Measurements from ENCODE around the gene CENPS. TPM values are rescaled to one million over a fixed set of nuclear protein-coding genes. Genes with fewer than 3 reads are reported as not detected.

CENPS gene
- total and polyA plus RNA-seq, 2 of the 13 experiments (the other 11 are each of a cell fraction or from before 2014, with no cell fraction given), result 3.3 to 22.0 TPM

DNA sequence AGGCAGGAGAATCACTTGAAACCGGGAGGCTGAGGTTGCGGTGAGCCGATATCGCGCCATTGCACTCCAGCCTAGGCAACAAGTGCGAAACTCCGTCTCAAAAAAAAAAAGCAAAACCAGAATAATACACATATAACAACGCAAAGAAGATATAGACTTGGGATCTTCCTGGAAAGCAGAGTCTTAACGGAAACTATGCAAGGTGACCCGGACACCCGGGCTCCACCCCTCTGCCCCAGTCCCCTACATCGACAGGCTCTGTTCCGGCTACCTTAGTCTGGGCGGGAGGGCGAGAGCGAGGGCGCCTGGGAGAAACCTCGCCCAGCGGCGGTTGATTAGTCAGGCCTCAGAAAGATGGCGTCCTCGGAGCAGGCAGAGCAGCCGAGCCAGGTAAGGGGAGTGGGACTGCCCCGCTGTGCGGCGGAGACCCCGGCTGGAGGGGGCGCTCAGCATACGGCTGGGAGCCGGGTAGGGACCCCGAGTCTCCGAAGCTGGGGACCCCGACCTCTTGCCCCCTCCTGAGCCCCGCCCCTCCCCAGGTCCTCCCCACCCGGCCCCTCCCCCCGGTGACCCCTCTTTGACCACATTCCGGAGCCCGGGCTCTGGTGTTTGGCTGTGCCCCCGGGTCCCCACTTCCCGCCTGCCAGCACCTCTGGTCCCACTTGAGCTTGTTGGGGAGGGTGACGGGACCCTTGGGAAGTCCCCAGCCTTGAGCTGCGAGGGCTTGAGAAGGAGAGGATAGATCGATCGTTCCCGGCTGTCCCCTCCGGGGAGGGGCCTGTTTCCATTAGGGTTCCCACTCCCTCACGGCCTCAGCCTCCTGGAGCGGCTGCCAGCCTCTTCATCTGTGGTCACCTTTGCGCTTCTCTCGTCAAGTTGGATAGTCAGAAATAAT is 44.6 kb downstream of the CENPS start, which contains the start of gene PEX14 (continued):
- TF ChIP-seq, protein P1, sequence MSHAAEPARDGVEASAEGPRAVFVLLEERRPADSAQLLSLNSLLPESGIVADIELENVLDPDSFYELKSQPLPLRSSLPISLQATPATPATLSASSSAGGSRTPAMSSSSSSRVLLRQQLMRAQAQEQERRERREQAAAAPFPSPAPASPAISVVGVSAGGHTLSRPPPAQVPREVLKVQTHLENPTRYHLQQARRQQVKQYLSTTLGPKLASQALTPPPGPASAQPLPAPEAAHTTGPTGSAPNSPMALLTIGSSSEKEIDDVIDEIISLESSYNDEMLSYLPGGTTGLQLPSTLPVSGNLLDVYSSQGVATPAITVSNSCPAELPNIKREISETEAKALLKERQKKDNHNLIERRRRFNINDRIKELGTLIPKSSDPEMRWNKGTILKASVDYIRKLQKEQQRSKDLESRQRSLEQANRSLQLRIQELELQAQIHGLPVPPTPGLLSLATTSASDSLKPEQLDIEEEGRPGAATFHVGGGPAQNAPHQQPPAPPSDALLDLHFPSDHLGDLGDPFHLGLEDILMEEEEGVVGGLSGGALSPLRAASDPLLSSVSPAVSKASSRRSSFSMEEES (CRISPR knock-in tag; IDR thresholded peaks at IDR 0.05), result peak; percentile 77
- TF ChIP-seq, protein P2, sequence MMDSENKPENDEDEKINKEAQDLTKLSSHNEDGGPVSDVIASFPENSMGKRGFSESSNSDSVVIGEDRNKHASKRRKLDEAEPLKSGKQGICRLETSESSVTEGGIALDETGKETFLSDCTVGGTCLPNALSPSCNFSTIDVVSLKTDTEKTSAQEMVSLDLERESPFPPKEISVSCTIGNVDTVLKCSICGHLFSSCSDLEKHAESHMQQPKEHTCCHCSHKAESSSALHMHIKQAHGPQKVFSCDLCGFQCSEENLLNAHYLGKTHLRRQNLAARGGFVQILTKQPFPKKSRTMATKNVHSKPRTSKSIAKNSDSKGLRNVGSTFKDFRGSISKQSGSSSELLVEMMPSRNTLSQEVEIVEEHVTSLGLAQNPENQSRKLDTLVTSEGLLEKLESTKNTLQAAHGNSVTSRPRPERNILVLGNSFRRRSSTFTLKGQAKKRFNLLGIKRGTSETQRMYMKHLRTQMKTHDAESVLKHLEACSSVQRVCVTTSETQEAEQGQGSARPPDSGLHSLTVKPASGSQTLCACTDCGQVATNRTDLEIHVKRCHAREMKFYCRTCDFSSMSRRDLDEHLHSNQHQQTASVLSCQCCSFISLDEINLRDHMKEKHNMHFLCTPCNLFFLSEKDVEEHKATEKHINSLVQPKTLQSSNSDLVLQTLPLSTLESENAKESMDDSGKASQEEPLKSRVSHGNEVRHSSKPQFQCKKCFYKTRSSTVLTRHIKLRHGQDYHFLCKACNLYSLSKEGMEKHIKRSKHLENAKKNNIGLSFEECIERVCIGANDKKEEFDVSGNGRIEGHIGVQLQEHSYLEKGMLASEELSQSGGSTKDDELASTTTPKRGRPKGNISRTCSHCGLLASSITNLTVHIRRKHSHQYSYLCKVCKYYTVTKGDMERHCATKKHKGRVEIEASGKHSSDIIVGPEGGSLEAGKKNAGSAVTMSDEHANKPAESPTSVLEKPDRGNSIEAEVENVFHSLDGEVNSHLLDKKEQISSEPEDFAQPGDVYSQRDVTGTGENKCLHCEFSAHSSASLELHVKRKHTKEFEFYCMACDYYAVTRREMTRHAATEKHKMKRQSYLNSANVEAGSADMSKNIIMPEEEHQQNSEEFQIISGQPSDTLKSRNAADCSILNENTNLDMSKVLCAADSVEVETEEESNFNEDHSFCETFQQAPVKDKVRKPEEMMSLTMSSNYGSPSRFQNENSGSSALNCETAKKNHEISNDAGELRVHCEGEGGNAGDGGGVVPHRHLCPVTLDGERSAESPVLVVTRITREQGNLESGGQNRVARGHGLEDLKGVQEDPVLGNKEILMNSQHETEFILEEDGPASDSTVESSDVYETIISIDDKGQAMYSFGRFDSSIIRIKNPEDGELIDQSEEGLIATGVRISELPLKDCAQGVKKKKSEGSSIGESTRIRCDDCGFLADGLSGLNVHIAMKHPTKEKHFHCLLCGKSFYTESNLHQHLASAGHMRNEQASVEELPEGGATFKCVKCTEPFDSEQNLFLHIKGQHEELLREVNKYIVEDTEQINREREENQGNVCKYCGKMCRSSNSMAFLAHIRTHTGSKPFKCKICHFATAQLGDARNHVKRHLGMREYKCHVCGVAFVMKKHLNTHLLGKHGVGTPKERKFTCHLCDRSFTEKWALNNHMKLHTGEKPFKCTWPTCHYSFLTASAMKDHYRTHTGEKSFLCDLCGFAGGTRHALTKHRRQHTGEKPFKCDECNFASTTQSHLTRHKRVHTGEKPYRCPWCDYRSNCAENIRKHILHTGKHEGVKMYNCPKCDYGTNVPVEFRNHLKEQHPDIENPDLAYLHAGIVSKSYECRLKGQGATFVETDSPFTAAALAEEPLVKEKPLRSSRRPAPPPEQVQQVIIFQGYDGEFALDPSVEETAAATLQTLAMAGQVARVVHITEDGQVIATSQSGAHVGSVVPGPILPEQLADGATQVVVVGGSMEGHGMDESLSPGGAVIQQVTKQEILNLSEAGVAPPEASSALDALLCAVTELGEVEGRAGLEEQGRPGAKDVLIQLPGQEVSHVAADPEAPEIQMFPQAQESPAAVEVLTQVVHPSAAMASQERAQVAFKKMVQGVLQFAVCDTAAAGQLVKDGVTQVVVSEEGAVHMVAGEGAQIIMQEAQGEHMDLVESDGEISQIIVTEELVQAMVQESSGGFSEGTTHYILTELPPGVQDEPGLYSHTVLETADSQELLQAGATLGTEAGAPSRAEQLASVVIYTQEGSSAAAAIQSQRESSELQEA (CRISPR knock-in tag; IDR thresholded peaks at IDR 0.05; ENCODE audit: not compliant biosample characterization), result no peak
- TF ChIP-seq ZFYVE20 (CRISPR knock-in tag; IDR thresholded peaks at IDR 0.05; ENCODE audit: borderline replicate concordance, low read depth) (no peak), HCFC1 (IDR thresholded peaks at IDR 0.05; ENCODE audit: low read depth, low read length) (peak; percentile 78), ZNF766 (CRISPR knock-in tag; IDR thresholded peaks at IDR 0.05; ENCODE audit: borderline replicate concordance) (peak; percentile 86; the same call in 1 of the 2 replicates), PAWR (CRISPR knock-in tag; IDR thresholded peaks at IDR 0.05; ENCODE audit: borderline replicate concordance) (no peak), ZNF75D (CRISPR knock-in tag; IDR thresholded peaks at IDR 0.05; ENCODE audit: borderline replicate concordance) (no peak), ARHGAP35 (CRISPR knock-in tag; IDR thresholded peaks at IDR 0.05; ENCODE audit: borderline replicate concordance) (no peak), ZNF138 (CRISPR knock-in tag; IDR thresholded peaks at IDR 0.05; ENCODE audit: low read depth) (no peak), IKZF1 (IDR thresholded peaks at IDR 0.05) (no peak), EEA1 (CRISPR knock-in tag; IDR thresholded peaks at IDR 0.05; ENCODE audit: borderline replicate concordance) (no peak)
- TF ChIP-seq, protein P3, sequence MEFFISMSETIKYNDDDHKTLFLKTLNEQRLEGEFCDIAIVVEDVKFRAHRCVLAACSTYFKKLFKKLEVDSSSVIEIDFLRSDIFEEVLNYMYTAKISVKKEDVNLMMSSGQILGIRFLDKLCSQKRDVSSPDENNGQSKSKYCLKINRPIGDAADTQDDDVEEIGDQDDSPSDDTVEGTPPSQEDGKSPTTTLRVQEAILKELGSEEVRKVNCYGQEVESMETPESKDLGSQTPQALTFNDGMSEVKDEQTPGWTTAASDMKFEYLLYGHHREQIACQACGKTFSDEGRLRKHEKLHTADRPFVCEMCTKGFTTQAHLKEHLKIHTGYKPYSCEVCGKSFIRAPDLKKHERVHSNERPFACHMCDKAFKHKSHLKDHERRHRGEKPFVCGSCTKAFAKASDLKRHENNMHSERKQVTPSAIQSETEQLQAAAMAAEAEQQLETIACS (CRISPR knock-in tag; IDR thresholded peaks at IDR 0.05), result no peak
- TF ChIP-seq, protein P4, sequence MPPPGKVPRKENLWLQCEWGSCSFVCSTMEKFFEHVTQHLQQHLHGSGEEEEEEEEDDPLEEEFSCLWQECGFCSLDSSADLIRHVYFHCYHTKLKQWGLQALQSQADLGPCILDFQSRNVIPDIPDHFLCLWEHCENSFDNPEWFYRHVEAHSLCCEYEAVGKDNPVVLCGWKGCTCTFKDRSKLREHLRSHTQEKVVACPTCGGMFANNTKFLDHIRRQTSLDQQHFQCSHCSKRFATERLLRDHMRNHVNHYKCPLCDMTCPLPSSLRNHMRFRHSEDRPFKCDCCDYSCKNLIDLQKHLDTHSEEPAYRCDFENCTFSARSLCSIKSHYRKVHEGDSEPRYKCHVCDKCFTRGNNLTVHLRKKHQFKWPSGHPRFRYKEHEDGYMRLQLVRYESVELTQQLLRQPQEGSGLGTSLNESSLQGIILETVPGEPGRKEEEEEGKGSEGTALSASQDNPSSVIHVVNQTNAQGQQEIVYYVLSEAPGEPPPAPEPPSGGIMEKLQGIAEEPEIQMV (CRISPR knock-in tag; IDR thresholded peaks at IDR 0.05; ENCODE audit: low read depth), result no peak
